Effector CD4-positive, alpha-beta T cell (primary cell): ENCODE measurements around the gene TNPO3.

Experiments used
- DNase-seq: peaks from one replicate; pipeline ENCODE4 v3.0.0-alpha.2; 2020

Gene TNPO3

DNA sequence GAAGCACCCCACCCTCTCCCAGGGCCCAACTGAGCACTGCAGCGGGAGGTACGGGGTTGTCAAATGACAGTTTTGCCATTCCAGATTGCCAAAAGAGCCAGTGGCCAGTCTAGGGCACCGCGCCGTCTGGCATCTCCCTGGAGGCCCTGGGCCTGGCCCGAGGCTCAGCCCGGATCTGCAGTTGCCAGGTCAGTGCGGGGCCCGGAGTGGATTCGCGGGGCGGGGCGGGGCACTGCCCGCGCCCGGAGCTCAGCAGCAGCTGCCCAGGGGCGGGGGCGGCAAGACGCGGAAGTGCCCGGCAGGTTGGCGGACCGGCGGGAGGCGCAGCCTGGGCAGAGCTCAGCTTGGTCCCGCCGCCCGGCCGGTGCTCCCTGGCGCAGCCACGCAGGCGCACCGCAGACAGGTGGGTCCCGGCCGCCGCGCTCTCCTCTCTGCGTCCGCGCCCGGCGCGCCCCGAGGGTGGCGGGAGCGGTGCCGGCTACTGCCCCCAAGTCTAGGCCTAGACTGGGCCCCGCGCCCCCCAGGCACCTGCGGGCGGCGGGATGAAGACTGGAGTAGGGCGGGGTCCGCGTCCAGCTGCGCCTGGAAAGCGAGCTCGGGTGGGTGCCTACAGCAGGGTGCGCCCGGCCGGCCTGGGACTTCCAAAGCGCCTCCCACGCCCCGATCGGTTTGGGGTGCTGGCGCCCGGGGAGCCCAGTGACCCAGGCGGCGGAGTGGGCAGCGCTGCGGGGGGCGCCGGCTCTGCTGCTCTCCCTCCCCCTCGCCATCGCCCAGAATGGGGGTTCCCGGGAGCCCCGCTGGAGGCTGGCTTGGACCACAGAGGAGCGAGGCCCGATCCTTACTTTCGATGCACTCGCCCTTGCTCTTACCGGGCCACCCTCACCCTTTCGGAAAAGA is 117.0 kb downstream of the TNPO3 start, which contains the start of gene IRF5:
Gene IRF5 (plus strand): TSS at position 281 of the 897 bp plus-strand sequence. CDS start 4,155 bp downstream, outside the sequence.
- DNase-seq, result no peak

DNA sequence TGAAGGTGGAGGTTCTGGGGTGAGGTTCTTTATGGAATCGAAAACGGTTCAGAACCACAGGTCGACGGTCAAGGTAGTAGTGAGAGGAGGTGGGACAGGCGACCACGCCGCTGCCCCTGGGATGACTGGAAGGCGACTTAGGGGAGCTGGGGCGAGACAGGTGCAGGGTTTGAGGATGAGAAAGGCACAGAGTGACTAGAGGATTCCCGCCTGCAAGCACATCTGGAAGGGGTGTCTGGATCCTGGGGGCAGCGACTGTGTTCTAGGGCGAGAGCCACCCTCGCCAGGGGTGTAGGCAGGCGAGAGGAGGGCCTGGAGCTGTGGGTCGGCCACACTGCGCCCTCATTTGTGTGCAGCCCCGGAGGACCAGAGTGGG is 117.7 kb downstream of the TNPO3 start:
- no peak for DNase-seq

DNA sequence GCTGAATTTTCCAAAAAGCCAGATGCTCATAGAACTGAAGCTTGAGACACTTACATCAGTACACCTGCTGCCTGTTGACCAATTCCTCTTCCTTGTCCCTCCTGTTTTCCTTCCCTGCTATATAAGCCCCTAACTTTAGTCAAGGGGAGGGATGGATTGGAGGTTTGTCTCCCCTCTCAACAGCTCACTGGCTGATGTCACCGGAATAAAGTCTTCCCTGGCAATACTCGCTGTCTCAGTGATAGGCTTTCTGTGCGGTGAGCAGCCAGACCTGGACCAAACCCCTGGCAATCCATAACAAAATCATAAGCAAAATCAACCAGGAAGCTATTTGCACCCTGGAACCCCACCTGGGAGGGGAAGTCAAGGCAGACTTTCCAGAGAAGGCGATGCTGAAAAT is 118.1 kb downstream of the TNPO3 start:
- no peak for DNase-seq

DNA sequence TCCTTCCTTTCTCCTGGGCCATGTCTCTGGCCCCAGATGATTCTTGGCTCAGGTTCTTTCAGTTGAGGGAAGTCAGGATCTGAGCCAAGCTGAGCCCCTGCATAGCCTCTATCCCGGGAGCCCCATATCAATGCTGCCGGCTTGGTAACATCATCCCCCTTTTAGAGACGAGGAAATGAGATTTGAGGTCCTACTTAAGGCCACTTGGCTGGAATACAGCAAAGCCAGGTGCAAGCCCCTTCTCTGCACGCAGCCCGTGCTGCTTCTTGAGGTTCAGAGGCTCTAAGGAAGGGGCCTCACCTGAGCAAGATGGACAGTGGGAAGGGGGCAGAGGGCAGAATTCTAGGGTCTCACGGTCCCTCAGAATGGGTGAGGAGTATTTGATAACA is 119.6 kb downstream of the TNPO3 start:
- no peak for DNase-seq

DNA sequence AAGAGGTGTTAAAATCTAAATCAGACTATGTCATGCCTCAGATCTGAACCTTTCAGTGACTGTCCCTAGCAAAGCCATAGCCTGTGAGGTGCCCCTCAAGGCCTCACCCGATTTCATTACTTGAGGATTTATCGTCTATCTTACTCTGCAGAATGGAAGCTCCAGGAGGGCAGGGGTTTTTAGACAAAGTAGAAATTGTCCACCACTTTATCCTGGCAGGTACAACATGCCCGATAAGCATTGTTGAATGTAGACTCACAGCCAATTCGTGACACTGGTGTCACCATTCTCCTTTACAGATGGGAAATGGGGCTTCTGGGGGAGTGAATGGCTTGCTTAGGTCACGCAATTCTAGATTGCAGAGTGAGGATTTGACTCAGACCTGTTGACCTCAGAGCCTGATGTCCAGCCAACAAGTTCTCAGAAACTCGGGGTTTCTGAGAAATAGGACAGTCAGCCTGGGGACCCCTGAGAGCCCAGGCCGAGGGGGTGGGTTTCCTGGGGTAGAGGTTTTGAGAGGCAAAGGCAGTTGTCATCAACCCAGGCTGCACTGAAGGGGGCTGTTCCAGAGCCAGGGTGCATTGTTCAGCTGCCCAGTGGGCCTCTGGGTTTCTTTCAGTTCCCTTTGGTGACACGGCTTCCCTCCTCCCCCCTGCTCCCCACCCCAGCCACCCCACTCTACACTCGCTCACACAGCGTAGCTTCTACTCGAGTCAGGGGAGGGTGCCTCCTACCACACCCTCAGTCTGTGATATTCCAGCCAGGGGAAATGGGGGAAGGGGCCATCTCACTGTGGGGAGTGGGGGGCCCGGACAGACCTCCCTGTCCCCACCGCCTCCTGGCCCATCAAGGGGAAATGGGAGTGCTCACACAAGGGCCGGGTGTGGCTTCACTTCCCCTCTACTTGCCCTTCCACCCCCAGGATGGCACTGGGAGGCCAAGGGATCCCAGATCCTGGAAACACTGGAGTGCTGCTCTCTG is 120.3 kb downstream of the TNPO3 start:
- no peak for DNase-seq

DNA sequence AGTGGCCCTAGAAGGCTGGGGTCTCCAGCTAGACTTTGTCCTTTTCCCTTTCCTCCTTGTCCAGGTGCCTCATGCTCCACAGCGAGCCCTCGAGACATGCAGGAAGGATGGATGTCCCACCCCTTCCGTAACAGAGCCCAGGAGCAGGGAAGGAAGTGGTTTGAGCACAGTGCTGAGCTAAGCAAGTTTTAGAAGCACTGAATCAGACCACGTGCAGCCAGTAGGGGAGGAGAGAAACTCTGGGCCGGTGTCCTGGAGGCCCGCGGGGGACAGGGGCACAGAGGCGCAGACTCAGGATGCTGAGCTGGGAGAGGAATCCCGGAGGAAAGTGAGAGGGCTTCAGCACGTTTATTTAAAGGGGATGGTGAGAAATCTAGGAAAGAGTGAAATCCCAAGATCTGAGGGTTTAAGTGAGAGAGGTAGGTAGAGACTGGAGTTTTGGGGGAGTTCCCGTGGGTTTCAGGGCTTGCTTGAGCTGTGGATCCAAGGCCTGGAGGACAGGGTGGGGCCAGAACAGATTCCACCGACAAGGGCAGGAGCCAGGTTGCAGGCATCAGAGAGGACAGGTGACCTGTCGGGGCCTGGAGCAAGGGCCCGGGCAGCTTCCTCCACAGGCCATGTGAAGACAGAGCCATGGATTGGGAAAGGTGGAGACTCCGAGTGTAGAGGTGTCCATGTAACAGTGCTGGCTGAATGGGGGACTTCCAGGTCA is 121.6 kb downstream of the TNPO3 start:
- no peak for DNase-seq

DNA sequence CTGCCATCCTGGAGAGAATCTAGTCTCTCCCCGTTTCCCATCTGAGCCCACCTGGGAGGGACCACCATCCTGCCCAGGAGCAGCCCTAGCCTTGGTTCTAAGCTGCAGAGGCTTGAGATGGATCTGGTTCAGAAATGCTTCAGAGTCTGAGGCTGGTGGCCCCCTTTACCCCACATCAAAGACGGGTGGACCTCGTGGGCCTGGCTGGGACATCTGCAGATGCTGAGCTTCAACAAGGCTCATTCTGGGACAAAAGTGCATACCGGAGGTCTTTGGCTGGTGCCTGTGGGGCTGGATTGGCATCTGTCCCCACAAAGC is 122.1 kb downstream of the TNPO3 start:
- no peak for DNase-seq

DNA sequence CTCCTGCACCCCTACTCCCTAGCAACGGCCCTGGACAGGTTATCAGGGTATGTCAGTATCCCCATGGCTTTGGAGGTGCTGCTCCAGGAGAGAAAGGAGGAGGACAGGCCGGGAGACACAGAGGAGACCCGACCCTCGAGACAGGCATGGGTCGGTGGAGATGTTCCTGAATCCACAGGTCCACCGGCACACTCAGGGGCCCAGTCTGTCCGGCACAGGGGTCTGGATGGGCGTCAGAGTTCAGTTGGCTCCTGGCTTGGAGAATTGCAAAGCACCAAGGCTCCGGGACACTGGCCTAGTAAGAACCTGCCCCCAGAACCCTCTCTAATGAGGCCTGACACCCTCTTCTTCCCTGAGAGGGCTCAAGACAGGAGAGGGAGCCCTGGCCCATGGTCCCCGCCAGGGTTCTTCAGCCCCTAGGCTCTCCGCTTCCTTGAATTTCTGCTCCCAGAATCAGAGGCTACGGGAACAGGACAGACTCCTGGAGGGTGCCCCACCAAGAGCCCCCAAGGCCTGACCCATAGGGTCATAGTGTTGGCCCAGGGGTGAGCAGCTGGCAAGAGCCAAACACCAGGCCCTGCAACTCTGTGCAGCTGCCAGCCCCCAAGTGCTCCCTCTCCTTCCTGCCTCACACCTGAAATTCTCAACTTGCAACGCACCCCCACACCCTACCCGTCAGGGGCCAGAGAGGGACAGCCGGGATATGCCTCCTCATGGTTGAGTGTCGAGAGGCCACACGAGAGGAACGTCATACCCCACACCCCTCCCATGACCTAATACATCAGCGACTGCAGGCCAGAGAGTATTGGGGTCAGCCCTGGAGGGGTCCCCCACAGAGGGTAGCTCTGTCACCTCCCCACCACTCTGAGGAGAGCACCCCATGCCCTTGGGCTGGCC is 122.7 kb downstream of the TNPO3 start:
- DNase-seq, result no peak

DNA sequence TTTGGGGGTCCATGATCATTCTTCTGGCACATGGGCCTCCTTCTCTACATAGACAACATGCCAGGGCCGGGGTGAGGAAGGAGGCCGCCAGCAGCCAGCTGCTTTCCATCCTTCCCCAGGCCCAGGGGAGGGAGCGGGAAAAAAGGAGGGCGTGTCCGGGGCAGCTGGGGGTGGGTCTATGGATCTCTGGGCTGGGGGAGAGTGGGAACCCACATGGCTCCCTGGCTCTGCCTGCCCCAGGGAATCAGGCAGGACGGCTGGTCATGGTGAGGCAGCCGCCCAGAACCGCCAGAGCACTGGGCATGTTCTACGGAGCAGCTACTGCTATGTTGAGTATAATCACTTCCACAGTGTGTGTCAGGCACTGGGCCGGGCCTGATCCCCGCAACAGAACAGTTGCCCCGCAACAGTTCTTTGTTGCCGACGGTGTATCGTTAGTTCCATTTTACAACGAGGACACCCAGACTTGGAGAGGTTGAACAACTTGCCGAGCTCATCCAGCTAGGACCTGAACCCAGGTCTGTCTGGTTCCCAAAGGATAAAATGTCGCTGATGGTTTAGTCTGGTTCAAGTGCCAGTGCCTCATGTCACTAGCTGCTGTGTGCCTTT is 123.6 kb downstream of the TNPO3 start:
- DNase-seq, result no peak

DNA sequence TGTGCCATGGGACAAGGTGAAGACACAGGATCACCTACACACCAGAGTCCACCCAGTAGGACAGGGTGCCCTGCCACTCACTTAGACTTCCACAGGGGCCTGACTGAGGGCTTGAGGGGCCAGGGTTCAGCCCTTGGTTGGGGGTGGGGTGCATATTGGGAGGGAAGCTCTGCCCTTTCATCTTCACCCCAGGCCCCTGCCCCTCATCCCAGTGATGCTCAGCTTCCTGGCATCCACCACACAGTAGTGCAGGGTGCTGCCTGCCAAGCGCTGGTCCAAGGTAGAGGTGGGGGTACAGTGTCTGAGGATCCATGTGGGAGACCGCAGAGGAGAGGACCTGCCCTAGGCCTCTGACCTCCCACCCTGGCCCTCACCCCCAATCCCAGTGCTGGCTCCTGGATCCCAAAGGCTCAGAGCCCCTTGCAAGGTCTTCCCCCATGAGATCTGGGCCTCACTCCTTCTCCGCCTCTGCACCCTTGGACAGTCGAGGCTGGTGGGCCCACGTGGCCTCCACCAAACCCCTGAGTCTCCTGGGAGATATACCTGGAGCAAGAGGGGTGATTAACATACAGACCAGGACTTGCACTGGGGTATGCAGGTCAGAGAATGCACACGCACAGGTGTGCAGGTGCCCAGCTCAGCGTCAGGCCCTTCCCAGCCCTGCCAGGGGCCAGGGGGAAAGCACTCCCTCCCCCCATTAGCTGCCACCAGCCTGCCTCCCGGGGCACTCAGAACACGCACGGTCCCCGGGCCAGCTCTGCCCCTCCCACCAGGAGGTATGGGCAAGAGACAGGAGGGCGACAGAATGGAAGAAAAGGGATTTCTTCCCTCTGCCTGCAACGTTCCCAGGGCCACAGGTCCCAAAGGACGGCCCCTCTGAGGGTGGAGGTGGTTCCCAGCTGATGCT is 125.8 kb downstream of the TNPO3 start:
- no peak for DNase-seq

DNA sequence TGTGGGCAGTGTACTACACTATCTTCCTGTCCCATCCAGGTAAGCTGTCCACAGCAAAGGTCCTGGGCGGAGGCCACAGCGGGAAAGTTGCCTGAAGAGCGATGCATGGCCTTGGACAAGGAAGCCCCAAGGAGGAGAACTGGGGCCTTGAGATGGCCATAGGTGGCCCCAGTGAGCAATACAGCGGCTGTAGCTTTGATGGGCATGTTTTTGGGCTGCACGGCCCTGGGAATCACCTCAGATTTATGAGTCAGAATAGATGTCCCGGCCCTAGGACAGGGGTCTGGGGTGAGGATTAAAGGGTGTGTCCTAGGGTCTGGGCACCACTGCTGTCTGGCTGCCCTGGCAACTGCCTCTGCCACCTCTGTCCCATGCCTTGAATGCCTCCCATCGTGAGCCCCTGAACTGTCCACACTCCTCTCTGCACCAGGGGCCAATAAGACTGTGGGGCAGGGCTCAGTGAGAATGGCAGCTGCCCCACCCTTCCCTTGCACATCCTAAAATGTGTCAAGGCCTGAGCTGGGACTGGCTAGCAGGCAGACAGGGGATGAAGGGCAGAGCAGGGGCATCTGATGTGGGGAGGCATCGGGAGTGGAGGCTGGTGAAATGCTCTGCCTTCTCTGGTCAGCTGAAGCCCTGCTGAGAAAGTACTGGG is 126.6 kb downstream of the TNPO3 start:
- DNase-seq, result no peak

DNA sequence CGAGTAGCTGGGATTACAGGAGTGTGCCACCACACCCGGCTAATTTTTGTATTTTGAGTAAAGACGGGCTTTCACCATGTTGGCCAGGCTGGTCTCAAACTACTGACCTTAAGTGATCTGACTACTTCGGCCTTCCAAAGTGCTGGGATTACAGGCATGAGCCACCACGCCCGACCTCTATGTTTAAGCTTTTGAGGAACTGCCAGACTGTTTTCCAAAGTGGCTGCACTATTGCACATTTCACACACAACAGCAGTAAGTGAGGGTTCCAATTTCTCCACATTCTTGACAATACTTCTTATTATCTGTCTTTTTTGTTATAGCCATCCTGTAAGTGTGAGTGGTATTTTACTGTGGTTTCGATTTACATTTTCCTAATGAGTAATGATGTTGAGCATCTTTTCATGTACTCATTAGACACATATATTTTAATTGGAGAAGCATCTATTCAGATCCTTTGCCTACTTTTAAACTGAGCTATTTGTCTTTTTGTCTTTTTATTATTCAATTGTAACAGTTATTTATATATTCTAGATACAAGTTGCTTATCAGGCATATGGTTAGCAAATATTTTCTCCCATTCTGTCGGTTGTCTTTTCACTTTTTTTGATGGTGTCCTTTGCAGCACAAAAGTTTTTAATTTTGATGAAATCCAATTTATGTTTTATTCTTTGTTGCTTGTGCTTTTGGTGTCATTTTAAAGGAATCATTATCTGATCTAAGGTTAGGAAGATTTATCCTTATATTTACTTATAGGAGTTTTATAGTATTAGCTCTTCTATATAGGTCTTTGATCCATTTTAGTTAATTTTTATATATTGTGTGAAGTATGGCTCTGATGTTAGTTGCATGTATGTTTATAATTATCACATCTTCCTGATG is 130.0 kb downstream of the TNPO3 start:
- no peak for DNase-seq

DNA sequence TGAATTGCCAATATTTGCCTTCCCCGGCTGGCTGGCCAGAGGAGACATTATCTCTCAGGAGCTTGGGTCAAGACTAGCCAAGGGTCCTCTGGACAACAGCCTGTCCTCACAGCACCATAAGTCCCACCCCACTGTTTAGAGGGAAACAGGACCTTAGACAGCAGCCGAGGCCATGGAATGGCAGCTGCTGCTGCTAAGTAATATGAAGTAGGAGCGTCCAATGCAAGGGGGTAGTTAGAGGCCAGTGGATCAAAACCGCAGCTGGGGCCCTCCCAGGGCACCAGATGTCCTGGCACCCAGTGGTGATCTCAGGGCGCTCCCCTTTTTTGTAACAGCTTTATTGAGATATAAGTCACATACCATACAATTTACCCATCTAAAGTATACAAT is 131.5 kb downstream of the TNPO3 start:
- no peak for DNase-seq

DNA sequence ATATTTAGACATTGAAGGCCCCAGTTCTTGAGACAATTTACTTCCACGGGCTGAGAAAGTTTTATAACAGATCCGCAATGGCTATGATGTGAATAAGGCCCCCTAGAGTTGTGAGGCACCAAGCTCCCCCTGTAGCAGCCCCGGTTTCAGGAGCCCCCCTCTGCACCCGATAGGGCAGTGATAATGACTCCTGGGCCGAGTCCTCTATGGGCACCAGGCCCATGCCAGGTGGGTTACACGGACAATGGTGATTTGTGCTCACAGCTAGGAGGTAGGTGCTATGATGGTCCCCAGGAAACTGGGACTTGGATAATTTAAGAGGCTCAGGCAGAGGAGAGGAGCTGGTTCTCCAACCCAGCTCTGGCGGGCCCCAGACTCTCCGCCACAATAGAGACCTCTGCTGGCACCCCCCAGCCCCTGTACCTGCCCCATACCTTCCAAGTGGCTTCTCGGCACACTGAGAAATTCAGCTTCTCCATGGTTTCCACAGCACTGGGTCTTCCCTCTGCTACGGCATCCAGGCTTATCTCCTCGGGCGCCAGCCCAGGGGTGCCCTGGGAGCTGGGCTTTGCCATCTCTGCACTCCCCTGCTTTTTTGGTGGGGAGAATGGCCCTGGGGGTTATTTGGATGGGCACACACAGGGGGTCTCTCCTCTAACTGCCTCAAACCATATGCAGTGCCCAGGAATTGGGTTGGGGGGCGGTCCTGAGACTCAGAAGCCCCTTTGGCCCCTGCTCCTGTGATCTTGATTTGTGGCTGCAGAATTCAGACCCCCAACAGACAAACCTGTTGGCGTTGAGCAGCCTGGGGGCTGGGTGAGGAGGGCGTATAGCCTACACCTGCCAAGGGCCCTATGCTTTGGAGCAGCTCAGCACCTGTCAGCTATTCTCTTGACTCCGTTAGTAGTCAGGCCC is 132.2 kb downstream of the TNPO3 start:
- DNase-seq, result no peak

DNA sequence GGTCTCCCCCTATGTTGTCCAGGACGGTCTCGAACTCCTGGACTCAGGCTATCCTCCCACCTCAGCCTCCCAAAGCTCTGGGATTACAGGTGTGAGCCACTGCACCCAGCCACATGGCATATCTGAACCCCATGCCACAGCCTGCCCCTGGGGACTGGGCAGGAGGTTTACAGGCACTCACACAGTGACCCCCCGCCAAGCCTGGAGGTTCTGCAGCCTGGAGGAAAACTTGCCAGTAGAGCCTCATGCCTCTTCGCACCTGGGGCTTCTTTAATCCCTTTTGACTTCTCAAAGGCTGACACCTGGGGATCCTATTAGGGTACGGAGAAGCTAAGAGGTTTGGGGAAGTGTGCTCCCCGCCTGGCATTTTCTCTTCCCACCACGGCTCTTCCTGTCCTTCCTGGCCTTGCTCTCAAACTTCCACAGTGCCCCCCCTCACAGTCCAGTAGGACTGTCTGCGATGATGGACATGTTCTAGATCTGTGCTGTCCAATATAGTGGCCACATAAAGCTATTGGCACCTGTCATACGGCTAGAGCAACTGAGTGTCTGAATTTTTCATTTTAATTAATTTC is 133.0 kb downstream of the TNPO3 start:
- no peak for DNase-seq

DNA sequence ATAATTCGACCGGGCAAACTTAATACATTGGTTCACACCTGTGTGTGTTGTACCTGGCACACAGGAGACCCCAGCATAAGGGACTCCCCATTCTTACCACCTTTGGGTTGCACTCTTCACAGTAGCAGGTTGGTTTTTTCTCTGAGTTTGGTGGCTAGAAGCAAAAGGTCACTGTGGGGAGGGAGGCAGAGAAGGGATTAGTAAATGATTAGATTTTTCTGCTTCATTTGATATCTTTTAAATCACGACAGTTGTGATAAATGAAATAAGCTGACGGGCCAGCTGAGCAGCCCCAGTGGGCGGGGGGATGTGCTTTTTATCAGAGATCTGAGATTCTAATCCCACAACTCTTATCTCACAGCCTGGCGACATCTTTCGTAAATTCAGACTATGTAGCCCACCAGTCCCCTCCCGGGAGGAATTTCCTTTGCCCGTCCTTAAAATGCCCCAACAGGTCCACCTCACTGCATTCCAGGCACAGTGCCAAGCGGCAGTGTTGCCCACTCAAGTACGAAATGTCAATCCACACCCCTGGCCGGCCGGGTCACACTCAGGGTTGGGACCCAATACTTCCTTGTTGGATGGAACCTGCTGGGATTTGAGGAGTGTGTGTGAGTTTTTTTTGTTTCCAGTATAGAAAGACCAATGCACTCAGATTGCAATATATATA is 133.9 kb downstream of the TNPO3 start:
- DNase-seq, result no peak
